GM12892 (cell line): ENCODE measurements around the gene C1orf115.
"Not testable (repeated sequence)": the region's sequence is repeated elsewhere in the genome, so short reads cannot be mapped to it uniquely, and the experiment has no call there.

Experiments used
- DNase-seq: peaks from one replicate; pipeline ENCODE4 v3.0.0; 2011; ENCODE audit not compliant: insufficient read length
- FAIRE-seq: peaks from 2 replicates; lab custom pipeline; 2011; peaks lifted over from hg19 to GRCh38; lab: Jason Lieb, UNC
- POLR2A ChIP-seq: IDR thresholded peaks from 2 replicates; pipeline ENCODE4 v1.6.1; 2011; ENCODE audit warnings: low read depth, low read length, control low read depth
- POLR2AphosphoS5 ChIP-seq: IDR thresholded peaks from 2 replicates; pipeline ENCODE4 v1.6.1; 2011; ENCODE audit warnings: low read depth, low read length, control low read depth
- TAF1 ChIP-seq: IDR thresholded peaks from 2 replicates; pipeline ENCODE4 v1.6.1; 2011; ENCODE audit warnings: low read depth, mild to moderate bottlenecking, control low read depth, low read length, borderline replicate concordance

The C1orf115 gene

DNA sequence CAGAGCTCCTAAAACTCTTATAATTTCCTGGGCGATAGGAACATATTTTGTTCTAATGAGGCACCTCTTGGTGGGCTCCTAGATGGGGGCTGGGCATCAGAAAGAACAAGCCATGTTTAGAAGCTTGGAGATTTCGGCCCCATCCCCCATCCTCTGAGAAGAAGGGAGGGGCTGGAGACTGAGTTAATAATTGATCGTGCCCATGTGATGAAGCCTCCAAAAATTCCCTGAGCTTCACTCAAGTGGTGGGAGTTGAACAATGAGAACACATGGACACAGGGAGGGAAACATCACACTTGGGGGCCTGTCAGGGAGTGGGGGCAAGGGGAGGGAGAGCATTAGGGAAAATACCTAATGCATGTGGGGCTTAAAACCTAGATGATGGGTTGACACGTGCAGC lies 18.1 kb downstream of the C1orf115 start:
- no peak for TF ChIP-seq POLR2AphosphoS5
- TF ChIP-seq POLR2A: no peak
- no peak for TF ChIP-seq TAF1
- FAIRE-seq: no peak
- DNase-seq: no peak

DNA sequence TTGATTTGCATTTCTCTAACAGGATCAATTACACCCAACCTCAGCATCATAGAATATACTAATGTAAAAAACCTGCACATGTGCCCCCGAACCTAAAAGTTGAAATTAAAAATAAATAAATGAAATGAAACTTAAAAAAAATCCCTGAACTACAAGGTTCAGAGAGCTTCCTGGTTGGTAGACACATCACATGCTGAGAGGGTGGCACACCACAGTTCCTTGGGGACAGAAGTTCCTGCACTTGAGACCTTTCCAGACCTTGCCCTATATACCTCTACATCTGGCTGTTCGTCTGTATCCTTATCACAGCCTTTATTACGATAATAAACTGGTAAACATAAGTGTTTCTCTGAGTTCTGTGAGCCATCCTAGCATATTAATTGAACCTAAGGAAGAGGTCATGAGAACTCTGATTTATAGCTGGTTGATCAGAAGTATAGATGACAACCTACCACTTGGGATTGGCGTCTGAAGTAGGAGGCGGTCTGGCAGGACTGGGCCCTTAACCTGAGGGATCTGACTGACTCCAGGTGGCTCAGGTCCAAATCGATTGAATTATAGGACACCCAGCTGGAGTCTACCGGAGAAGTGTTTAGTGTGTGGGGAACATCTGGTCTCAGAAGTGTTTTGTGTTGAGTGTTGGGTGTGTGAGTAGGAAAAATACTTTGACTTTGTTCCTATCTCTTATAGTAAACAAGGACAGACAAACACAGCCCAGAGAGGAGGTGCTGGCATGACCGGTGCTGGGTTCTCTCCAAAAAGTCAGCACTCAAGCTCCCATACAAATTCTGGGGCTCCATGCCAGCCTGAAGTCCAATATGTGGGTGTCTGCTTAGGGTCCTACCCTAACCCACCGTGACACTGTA lies 19.0 kb downstream of the C1orf115 start:
- FAIRE-seq: peak; percentile 61
- no peak for TF ChIP-seq POLR2AphosphoS5
- no peak for TF ChIP-seq POLR2A
- no peak for TF ChIP-seq TAF1
- DNase-seq: no peak

GRCh38 chr1:220710333-220710732 lies 20.2 kb downstream of the C1orf115 start:
- FAIRE-seq (peak; percentile 48), DNase-seq (no peak)
- TF ChIP-seq POLR2A (no peak), POLR2AphosphoS5 (no peak), TAF1 (no peak)

DNA sequence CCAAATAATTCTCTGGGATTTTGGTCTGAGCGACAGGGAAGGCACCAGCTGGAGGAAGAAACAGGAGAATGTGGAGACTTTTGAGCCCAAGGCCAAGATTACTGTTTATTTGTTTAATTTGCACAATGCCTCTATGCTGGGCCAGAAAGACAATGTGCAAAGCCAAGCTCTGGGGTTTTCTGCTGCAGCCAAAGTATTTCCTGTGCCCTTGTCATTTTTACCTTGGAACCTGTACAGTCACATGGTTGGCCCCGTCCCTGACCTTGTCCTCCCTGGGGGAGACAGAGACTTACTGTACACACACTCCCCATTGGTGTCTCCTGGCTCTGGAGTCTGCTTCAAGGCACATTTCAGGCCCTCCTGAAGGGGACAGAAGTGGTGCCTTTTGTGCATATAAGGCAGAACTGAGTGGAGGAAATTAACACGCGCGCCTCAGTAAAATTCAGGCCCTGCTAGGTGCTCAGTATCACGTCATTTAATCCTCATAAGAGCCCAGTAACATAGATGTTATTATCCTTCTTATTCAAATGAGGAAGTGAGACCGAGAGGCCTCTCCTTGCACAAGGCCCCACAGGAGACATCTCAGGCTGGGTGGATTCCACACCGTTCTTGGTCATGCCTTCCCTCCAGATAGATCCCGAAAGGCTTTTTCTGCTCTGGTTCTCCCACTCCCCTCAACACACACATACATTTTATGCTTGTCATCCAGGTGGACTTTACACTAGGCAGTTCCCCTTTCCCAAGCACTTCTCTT lies 21.1 kb downstream of the C1orf115 start:
- TF ChIP-seq POLR2AphosphoS5 (no peak), TAF1 (no peak), POLR2A (no peak)
- FAIRE-seq (peak; percentile 54), DNase-seq (no peak)

DNA sequence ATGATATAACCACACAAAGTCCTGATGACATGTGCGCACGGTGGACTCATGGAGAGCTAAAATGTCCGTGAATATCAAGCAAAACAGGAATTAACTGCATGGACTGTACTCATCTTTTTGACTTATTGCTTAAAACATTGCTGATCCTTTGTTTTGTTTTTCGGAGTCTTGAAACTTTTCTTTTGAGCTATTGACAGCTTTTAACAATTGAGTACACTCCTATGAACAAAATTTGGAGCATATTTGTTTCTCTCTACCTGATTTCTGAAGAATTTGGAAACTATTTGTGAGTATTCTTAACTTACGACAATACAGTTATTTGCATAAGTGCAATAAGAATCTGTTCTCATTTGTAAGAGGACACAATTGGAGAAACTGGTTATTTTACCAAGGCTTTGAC lies 25.8 kb downstream of the C1orf115 start:
- DNase-seq, FAIRE-seq: not testable (repeated sequence)

- peak; percentile 96 for FAIRE-seq
These were observed 27.9 kb downstream of the C1orf115 start for GRCh38 chr1:220717800-220718640.

GRCh38 chr1:220721266-220721665 lies 31.1 kb downstream of the C1orf115 start:
- DNase-seq, FAIRE-seq: not testable (repeated sequence)

More at GRCh38 chr1:220717800-220718640, 27.9 kb downstream of the C1orf115 start:
- TF ChIP-seq POLR2A: peak; percentile 57; the same call in 1 of the 2 replicates
- TF ChIP-seq TAF1: no peak
- TF ChIP-seq POLR2AphosphoS5: no peak
- no peak for DNase-seq

DNA sequence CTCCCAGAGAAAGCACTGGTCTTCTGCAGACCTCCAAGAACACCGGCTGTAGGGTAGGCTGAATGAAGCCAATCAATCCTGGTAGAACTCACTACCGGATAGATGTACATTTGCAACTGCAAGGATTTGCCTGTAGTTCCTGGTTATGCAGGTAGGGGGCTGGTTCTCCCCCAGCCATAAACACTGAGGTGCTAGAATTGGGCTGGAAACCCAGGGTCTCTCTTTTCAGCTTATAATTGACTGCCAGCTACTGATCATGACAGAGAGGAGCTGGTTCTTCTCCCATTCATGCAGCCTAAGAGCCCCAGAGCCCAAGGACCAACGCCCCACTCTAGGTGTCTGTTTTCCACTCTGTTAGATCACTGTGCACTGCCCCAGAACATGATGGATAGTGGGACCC lies 36.5 kb downstream of the C1orf115 start:
- no peak for TF ChIP-seq TAF1
- TF ChIP-seq POLR2A: no peak
- no peak for TF ChIP-seq POLR2AphosphoS5
- FAIRE-seq (no peak), DNase-seq (no peak)

- TF ChIP-seq POLR2AphosphoS5: no peak
- TF ChIP-seq TAF1: no peak
- no peak for TF ChIP-seq POLR2A
- DNase-seq: no peak
- no peak for FAIRE-seq
These were observed 37.4 kb downstream of the C1orf115 start for GRCh38 chr1:220727519-220727918.

DNA sequence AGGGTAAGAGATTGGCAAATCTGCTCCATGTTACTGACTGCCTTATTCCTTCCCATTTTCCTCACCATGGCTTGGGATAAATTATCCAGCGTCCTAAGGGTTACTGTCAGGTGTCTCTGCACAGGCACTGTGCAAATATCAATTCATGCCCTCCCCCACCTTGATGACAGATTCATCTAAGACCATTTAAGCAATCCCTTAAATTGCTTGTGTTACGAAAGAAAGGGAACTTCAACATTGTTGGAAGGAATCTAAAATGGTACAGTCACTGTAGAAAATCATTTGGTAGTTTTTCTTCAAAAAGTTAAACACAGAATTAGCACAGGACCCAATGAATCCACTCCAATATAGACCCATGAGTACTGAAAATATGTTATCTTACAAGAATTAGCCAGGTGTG lies 40.3 kb downstream of the C1orf115 start:
- no peak for DNase-seq
- no peak for FAIRE-seq
- TF ChIP-seq TAF1: no peak
- TF ChIP-seq POLR2A: no peak
- no peak for TF ChIP-seq POLR2AphosphoS5

DNA sequence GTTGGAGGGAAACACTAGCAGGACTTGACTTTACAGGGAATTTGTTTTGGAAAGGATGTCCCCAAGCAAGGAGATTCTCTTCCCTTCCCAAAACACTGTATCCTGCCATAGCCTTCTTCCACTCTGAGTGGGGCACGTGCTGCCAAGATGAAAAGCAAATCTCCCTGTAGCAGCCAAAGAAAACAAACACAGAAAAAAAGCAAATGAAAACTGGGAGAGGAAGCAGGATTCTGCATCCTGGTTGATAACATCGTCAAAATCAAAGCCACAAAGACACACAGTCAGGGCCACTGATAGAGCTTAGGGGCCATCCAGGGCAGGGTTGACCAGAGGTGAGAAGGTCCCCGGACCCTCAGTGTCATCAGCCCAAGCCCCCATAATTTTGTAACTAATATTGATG lies 42.0 kb downstream of the C1orf115 start:
- FAIRE-seq: no peak
- DNase-seq: no peak
- no peak for TF ChIP-seq POLR2A
- no peak for TF ChIP-seq POLR2AphosphoS5
- no peak for TF ChIP-seq TAF1

- TF ChIP-seq POLR2A (no peak), TAF1 (no peak), POLR2AphosphoS5 (no peak)
- DNase-seq: no peak
These were observed 42.5 kb downstream of the C1orf115 start for GRCh38 chr1:220732621-220733020.

More at GRCh38 chr1:220732621-220733020, 42.5 kb downstream of the C1orf115 start:
- FAIRE-seq: peak; percentile 38
